Measurements from ENCODE around the gene SDSL.

- no peak for TF ChIP-seq POLR2A (IDR thresholded peaks at IDR 0.05)
- no peak for TF ChIP-seq CTCF (IDR thresholded peaks at IDR 0.05 in 4 of 5, conservative IDR thresholded peaks at IDR 0.05 in 1 of 5)
Observed at GRCh38 chr12:113464452-113464775, 42.2 kb downstream of the SDSL start.

All from gastrocnemius medialis (tissue), 4 donors.